Upper lobe of left lung (tissue), 6 donors: ENCODE data around the gene DGKA. TPM values are rescaled to one million over a fixed set of nuclear protein-coding genes. Genes with fewer than 3 reads are reported as not detected.
"Not testable (repeated sequence)": the region's sequence is repeated elsewhere in the genome, so short reads cannot be mapped to it uniquely, and the experiment has no call there.

Source experiments
- ATAC-seq, 2 donors: fragments of 200-7000 bp; cut with Tn5 transposase; one replicate each; pipeline ENCODE4 v1.9.1; 2022; ENCODE audit warnings: mild to moderate bottlenecking in 2 of 2, moderate library complexity in 2 of 2; ENCODE audit not compliant: low FRiP score in 2 of 2
- DNase-seq, 2 donors: peaks; one replicate each; pipeline ENCODE4 v3.0.0-alpha.2; 2019 to 2020
- H3K27ac ChIP-seq, 4 donors: fragments of 200-600 bp; sonication (generic); one replicate each; pipeline ENCODE4 v1.5.1; 2016 to 2019
- H3K27me3 ChIP-seq, 4 donors: fragments of 200-600 bp; sonication (generic); one replicate each; pipeline ENCODE4 v1.5.1; 2017 to 2019
- H3K36me3 ChIP-seq, 4 donors: fragments of 200-600 bp; sonication (generic); one replicate each; pipeline ENCODE4 v1.5.1; 2016 to 2019
- H3K4me1 ChIP-seq, 4 donors: fragments of 200-600 bp; sonication (generic); one replicate each; pipeline ENCODE4 v1.5.1; 2018 to 2019
- H3K4me3 ChIP-seq, 4 donors: fragments of 200-600 bp; sonication (generic); one replicate each; pipeline ENCODE4 v1.5.1; 2017 to 2019; ENCODE audit warnings: mild to moderate bottlenecking in 2 of 4, moderate library complexity in 1 of 4
- H3K9me3 ChIP-seq, 4 donors: fragments of 200-600 bp; sonication (generic); one replicate each; pipeline ENCODE4 v1.5.1; 2018 to 2019
- CTCF ChIP-seq, 6 experiments: fragments of 450-650 bp in 4 of 6; fragments of 200-600 bp in 2 of 6; sonication (generic) in 2 of 6; IDR thresholded peaks; one replicate each; pipeline ENCODE4 v1.5.1; 2016 to 2019; ENCODE audit warnings: antibody characterized with exemption in 6 of 6
- EP300 ChIP-seq, 4 donors: sonication (generic); formaldehyde crosslinking; IDR thresholded peaks; one replicate each; pipeline ENCODE4 v1.5.1; 2017; ENCODE audit warnings: antibody characterized with exemption in 4 of 4, control low read depth in 2 of 4
- POLR2A ChIP-seq, 4 donors: fragments of 450-650 bp; IDR thresholded peaks; one replicate each; pipeline ENCODE4 v1.5.1; 2016 to 2017; ENCODE audit warnings: antibody characterized with exemption in 4 of 4, mild to moderate bottlenecking in 2 of 4
- POLR2AphosphoS5 ChIP-seq, 2 donors: sonication (generic); formaldehyde crosslinking; IDR thresholded peaks; one replicate each; pipeline ENCODE4 v1.5.1; 2017; ENCODE audit warnings: antibody characterized with exemption in 2 of 2
- WGBS, 2 donors: methylation state at CpG; one replicate each; pipeline ENCODE4 v1.1.5; 2017 to 2018; 5-methylcytosine and 5-hydroxymethylcytosine counted together
- total RNA-seq, 6 donors: library from RNA; depleted of rRNA in 4 of 6; stranded (reverse); fragments of >200 nt in 4 of 6; gene quantifications; one replicate each; pipeline versions ENCODE4 v1.1.0 to v1.2.1, GENCODE V29; 2016 to 2021
- donor health status: DM: no; HTN: no; CAD: no; lungs with moderate emphysema.
- donor health status: DM: no; HTN: yes; CAD: no; lungs with severe emphysema.

Gene DGKA
- total RNA-seq, 6 donors from 2014 or later: 16.7 to 251 (median 37.3) TPM

- Histone ChIP-seq H3K4me3 (peak overlapping the region; percentile 59 to 84 (median 63)), H3K9me3 (no peaks in the 10 kb centered on the region), H3K27me3 (no peaks in the 10 kb centered on the region), H3K4me1 (peaks cover 10 to 32% (median 15%) of the 10 kb centered on the region in 4 donors), H3K27ac (peak overlapping the region; percentile 68 to 88 (median 82)), H3K36me3 (peaks cover 12 to 46% (median 27%) of the 10 kb centered on the region in 4 donors)
- TF ChIP-seq EP300 (IDR thresholded peaks at IDR 0.05): no peak
- no peak for TF ChIP-seq CTCF (IDR thresholded peaks at IDR 0.05)
- no peak for TF ChIP-seq POLR2A (IDR thresholded peaks at IDR 0.05)
- no peak for TF ChIP-seq POLR2AphosphoS5 (IDR thresholded peaks at IDR 0.05)
- 0 to 7% methylated on average over 3 to 5 of the region's 5 CpGs for WGBS, 2 donors
- DNase-seq: no peak
- peak; percentile 1 to 58 for ATAC-seq
These were observed 66.5 kb downstream of the DGKA start for GRCh38 chr12:55997535-55997859.

- Histone ChIP-seq H3K36me3 (peaks cover 0 to 44% (median 17%) of the 10 kb centered on the region in 4 donors), H3K4me1 (peaks cover 10 to 32% (median 15%) of the 10 kb centered on the region in 4 donors)
- H3K4me3 ChIP-seq, H3K27ac ChIP-seq, H3K9me3 ChIP-seq, H3K27me3 ChIP-seq, ATAC-seq, DNase-seq: not testable (repeated sequence)
- WGBS, 2 donors: 65 to 73% methylated on average over 6 of the region's 6 CpGs
These were observed 68.6 kb downstream of the DGKA start for GRCh38 chr12:55999522-55999921.

- H3K27ac ChIP-seq, H3K27me3 ChIP-seq, H3K9me3 ChIP-seq, ATAC-seq, H3K4me3 ChIP-seq: not testable (repeated sequence)
- Histone ChIP-seq H3K4me1 (peaks cover 10 to 32% (median 15%) of the 10 kb centered on the region in 4 donors), H3K36me3 (peaks cover 0 to 44% (median 18%) of the 10 kb centered on the region in 4 donors)
- DNase-seq: peak in 1 of 2 donors; percentile 74
- WGBS, 2 donors: 93 to 94% methylated on average over 31 to 33 of the region's 33 CpGs
These were observed 69.1 kb downstream of the DGKA start for GRCh38 chr12:55999999-56000540.

- WGBS, 2 donors: 76 to 82% methylated on average over 7 of the region's 7 CpGs
These were observed 70.6 kb downstream of the DGKA start for GRCh38 chr12:56001487-56002100.

GRCh38 chr12:56003376-56003775, 72.4 kb downstream of the DGKA start:
- H3K27ac ChIP-seq, H3K9me3 ChIP-seq, DNase-seq, H3K27me3 ChIP-seq, H3K4me3 ChIP-seq, ATAC-seq: not testable (repeated sequence)
- peaks cover 4 to 27% (median 9%) of the 10 kb centered on the region in 4 donors for H3K4me1 ChIP-seq
- peaks cover 0 to 40% (median 18%) of the 10 kb centered on the region in 4 donors for H3K36me3 ChIP-seq
- 89 to 94% methylated on average over 5 of the region's 5 CpGs for WGBS, 2 donors

More at GRCh38 chr12:56001487-56002100, 70.6 kb downstream of the DGKA start:
- ATAC-seq: no peak
- H3K4me3 ChIP-seq: no peak overlapping the region
- no peak for DNase-seq
- no peaks in the 10 kb centered on the region for H3K27me3 ChIP-seq
- H3K9me3 ChIP-seq: no peaks in the 10 kb centered on the region
- no peak for TF ChIP-seq POLR2A (IDR thresholded peaks at IDR 0.05)
- TF ChIP-seq POLR2AphosphoS5 (IDR thresholded peaks at IDR 0.05): no peak
- TF ChIP-seq CTCF (IDR thresholded peaks at IDR 0.05): no peak
- TF ChIP-seq EP300 (IDR thresholded peaks at IDR 0.05): no peak
- H3K36me3 ChIP-seq: peaks cover 0 to 40% (median 18%) of the 10 kb centered on the region in 4 donors
- peaks cover 8 to 32% (median 12%) of the 10 kb centered on the region in 4 donors for H3K4me1 ChIP-seq
- no peak overlapping the region for H3K27ac ChIP-seq

Other genes with a start within 250 kb of the DGKA start
- gene ITGA7, start 223.3 kb upstream of the DGKA start, total RNA-seq: 10 to 100 TPM in 3 of 6 donors, 1 to 10 TPM in 3; 4.6 to 30.4 (median 9.0) TPM
- 100 to 1,000 TPM in 5 of 6 donors, 10 to 100 TPM in 1; 34.6 to 255 (median 139) TPM for gene BLOC1S1, start 215.1 kb upstream of the DGKA start, total RNA-seq
- gene RDH5, start 210.8 kb upstream of the DGKA start, total RNA-seq: 10 to 100 TPM in 1 of 6 donors, 1 to 10 TPM in 5; 3.8 to 37.7 (median 5.6) TPM
- 1,000 to 10,000 TPM in 3 of 6 donors, 100 to 1,000 TPM in 3; 399 to 1,448 (median 972) TPM for gene CD63, start 202.2 kb upstream of the DGKA start, total RNA-seq
- gene GDF11, start 188.0 kb upstream of the DGKA start, total RNA-seq: 1 to 10 TPM; 1.0 to 6.8 (median 2.3) TPM
- 10 to 100 TPM; 39.1 to 69.3 (median 54.9) TPM for gene SARNP, start 113.4 kb upstream of the DGKA start, total RNA-seq
- 10 to 100 TPM in 5 of 6 donors, 1 to 10 TPM in 1; 9.4 to 62.9 (median 20.2) TPM for gene ORMDL2, start 113.1 kb upstream of the DGKA start, total RNA-seq
- gene DNAJC14, start 101.6 kb upstream of the DGKA start, total RNA-seq: 10 to 100 TPM; 22.0 to 40.3 (median 33.6) TPM
- 100 to 1,000 TPM in 1 of 6 donors, 10 to 100 TPM in 5; 13.6 to 122 (median 42.3) TPM for gene MMP19, start 88.2 kb upstream of the DGKA start, total RNA-seq
- gene PYM1, start 3.3 kb upstream of the DGKA start, total RNA-seq: 10 to 100 TPM; 23.0 to 47.3 (median 32.8) TPM
- 10 to 100 TPM in 1 of 6 donors, 1 to 10 TPM in 4, under 1 TPM in 1; 0.91 to 45.1 (median 1.5) TPM for gene PMEL, start 34.9 kb downstream of the DGKA start, total RNA-seq
- 10 to 100 TPM; 11.7 to 27.9 (median 21.7) TPM for gene CDK2, start 35.7 kb downstream of the DGKA start, total RNA-seq
- gene RAB5B, start 42.9 kb downstream of the DGKA start, total RNA-seq: 100 to 1,000 TPM in 4 of 6 donors, 10 to 100 TPM in 2; 53.4 to 139 (median 116) TPM
- gene SUOX, start 66.1 kb downstream of the DGKA start, total RNA-seq: 10 to 100 TPM; 12.8 to 36.3 (median 21.9) TPM
- gene IKZF4, start 89.9 kb downstream of the DGKA start, total RNA-seq: 10 to 100 TPM in 1 of 6 donors, 1 to 10 TPM in 5; 5.6 to 23.0 (median 9.3) TPM
- 100 to 1,000 TPM in 3 of 6 donors, 10 to 100 TPM in 3; 15.3 to 570 (median 150) TPM for gene RPS26, start 110.8 kb downstream of the DGKA start, total RNA-seq
- gene ERBB3, start 149.0 kb downstream of the DGKA start, total RNA-seq: 100 to 1,000 TPM in 3 of 6 donors, 10 to 100 TPM in 3; 56.8 to 171 (median 101) TPM
- 100 to 1,000 TPM in 1 of 6 donors, 10 to 100 TPM in 5; 36.7 to 103 (median 70.7) TPM for gene PA2G4, start 173.4 kb downstream of the DGKA start, total RNA-seq
- gene RPL41, start 185.5 kb downstream of the DGKA start, total RNA-seq: 1,000 to 10,000 TPM; 1,377 to 3,349 (median 3,110) TPM
- gene ZC3H10, start 187.1 kb downstream of the DGKA start, total RNA-seq: 10 to 100 TPM in 2 of 6 donors, 1 to 10 TPM in 4; 2.1 to 22.0 (median 6.4) TPM
- 100 to 1,000 TPM in 5 of 6 donors, 10 to 100 TPM in 1; 73.9 to 132 (median 112) TPM for gene ESYT1, start 197.1 kb downstream of the DGKA start, total RNA-seq
- gene MYL6B, start 221.4 kb downstream of the DGKA start, total RNA-seq: 10 to 100 TPM; 10.5 to 38.4 (median 29.1) TPM
- gene MYL6, start 227.2 kb downstream of the DGKA start, total RNA-seq: 1,000 to 10,000 TPM in 5 of 6 donors, 100 to 1,000 TPM in 1; 665 to 1,935 (median 1,528) TPM